ENCODE measurements around the gene ZBTB32. TPM values are rescaled to one million over a fixed set of nuclear protein-coding genes. Genes with fewer than 3 reads are reported as not detected.

The ZBTB32 gene
- total RNA-seq, 2 experiments from 2014 or later, result 226 to 228 TPM

- ChIA-PET POLR2A (interaction anchor here (6.3 to 7.3 kb wide), 2 partner anchors 14 to 19 kb away, joined by 64 to 96 read pairs; no protein-coding TSS in a partner anchor), CTCF (interaction anchor here (1.5 to 7.0 kb wide), 3 partner anchors 18 to 215 kb away, joined by 4 to 197 read pairs (median 4); partner anchors contain the start of genes LIN37 and ZBTB32)
- DNase-seq, result peak; percentile 50
- H3K36me3 Mint-ChIP-seq, result peaks cover 54% of the 10 kb centered on the region
- intact Hi-C loops (cut with micrococcal nuclease), result loop anchor here (2.0 to 10.0 kb wide), 3 partner anchors 29 to 499 kb away; partner anchors contain the start of genes OVOL3, POLR2I, PSENEN and TBCB
- peaks cover 1% of the 10 kb centered on the region for H3K27me3 Mint-ChIP-seq
- peaks cover 43% of the 10 kb centered on the region for H3K4me1 Mint-ChIP-seq (ENCODE audit: low read depth)
- peak overlapping the region; percentile 91 for H3K4me3 Mint-ChIP-seq
- peak overlapping the region; percentile 99 for H3K27ac Mint-ChIP-seq
- H3K9me3 Mint-ChIP-seq, result no peaks in the 10 kb centered on the region
These were observed 11.8 kb downstream of the ZBTB32 start for GRCh38 chr19:35715981-35716800.

GRCh38 chr19:35716801-35717664, 12.7 kb downstream of the ZBTB32 start:
- peaks cover 1% of the 10 kb centered on the region for H3K27me3 Mint-ChIP-seq
- H3K9me3 Mint-ChIP-seq, result no peaks in the 10 kb centered on the region
- intact Hi-C loops (cut with micrococcal nuclease), result loop anchor here (1.0 to 10.0 kb wide), 11 partner anchors 23 to 498 kb away; partner anchors contain the start of genes FFAR1, LIN37, NFKBID and OVOL3
- peak overlapping the region; percentile 99 for H3K27ac Mint-ChIP-seq
- POLR2A ChIA-PET, result interaction anchor here (1.0 to 7.3 kb wide), 5 partner anchors 15 to 31 kb away, joined by 6 to 96 read pairs (median 13); partner anchors contain the start of genes LIN37, PSENEN and U2AF1L4
- H3K4me1 Mint-ChIP-seq (ENCODE audit: low read depth), result peaks cover 39% of the 10 kb centered on the region
- peaks cover 60% of the 10 kb centered on the region for H3K36me3 Mint-ChIP-seq
- H3K4me3 Mint-ChIP-seq, result peak overlapping the region; percentile 91
- CTCF ChIA-PET, result interaction anchor here (1.4 to 7.0 kb wide), 3 partner anchors 19 to 214 kb away, joined by 3 to 197 read pairs (median 4); partner anchors contain the start of genes LIN37 and ZBTB32
- DNase-seq, result peak; percentile 97

DNA sequence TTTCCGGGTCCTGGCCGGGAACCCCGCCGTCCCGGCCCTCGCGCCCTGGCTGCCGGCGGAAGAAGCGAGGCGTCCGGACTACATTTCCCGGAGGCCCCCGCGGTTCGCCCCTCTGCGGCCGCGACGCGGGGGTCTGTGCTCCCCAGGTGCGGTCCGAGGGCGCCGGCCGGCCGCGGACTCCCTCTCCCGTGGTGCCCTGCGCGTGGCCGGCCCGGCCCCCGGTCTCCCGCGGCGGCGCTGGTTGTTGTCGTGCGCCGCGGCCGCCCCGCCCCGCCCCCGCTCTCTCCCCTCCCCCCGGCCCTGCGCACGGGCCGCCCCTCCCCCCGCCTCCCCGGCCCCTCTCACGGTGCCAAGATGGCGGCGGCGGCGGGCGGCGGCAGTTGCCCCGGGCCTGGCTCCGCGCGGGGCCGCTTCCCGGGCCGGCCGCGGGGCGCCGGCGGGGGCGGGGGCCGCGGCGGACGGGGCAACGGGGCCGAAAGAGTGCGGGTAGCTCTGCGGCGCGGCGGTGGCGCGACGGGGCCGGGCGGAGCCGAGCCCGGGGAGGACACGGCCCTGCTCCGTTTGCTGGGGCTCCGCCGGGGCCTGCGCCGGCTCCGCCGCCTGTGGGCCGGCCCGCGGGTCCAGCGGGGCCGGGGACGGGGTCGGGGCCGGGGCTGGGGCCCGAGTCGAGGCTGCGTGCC, 13.4 kb downstream of the ZBTB32 start, which contains the start of gene KMT2B:
Gene KMT2B (plus strand): TSS at position 339 of the 680 bp plus-strand sequence. CDS start 16 bp downstream, at position 355.
- POLR2A ChIA-PET, result interaction anchor here (0.9 to 3.8 kb wide), 10 partner anchors 11 to 30 kb away, joined by 3 to 34 read pairs (median 7); partner anchors contain the start of genes IGFLR1, LIN37, PSENEN and U2AF1L4
- CTCF ChIA-PET, result interaction anchor here (1.0 to 1.4 kb wide), 5 partner anchors 21 to 102 kb away, joined by 3 to 12 read pairs (median 3); partner anchors contain the start of genes COX6B1 and LIN37
- Mint-ChIP-seq H3K9me3 (no peaks in the 10 kb centered on the region), H3K4me3 (peak within 1 kb of the TSS; percentile 94), H3K27ac (peak within 1 kb of the TSS; percentile 99), H3K4me1 (ENCODE audit: low read depth) (peaks cover 32% of the 10 kb centered on the region), H3K27me3 (peaks cover 1% of the 10 kb centered on the region), H3K36me3 (peaks cover 65% of the 10 kb centered on the region)
- DNase-seq, result no peak
- intact Hi-C loops (cut with micrococcal nuclease), result loop anchor here (1.0 to 10.0 kb wide), 11 partner anchors 22 to 497 kb away; partner anchors contain the start of genes FFAR1, LIN37, NFKBID and OVOL3

GRCh38 chr19:35718345-35719041, 14.1 kb downstream of the ZBTB32 start:
- peaks cover 67% of the 10 kb centered on the region for H3K36me3 Mint-ChIP-seq
- intact Hi-C loops (cut with micrococcal nuclease), result loop anchor here (10.0 kb wide), 2 partner anchors 396 to 496 kb away; partner anchors contain the start of genes OVOL3, POLR2I, TBCB and ZNF146
- CTCF ChIA-PET, result interaction anchor here (0.8 to 1.4 kb wide), 6 partner anchors 20 to 101 kb away, joined by 3 to 12 read pairs (median 4); partner anchors contain the start of genes COX6B1 and LIN37
- H3K4me1 Mint-ChIP-seq (ENCODE audit: low read depth), result peaks cover 29% of the 10 kb centered on the region
- DNase-seq, result peak; percentile 69
- peak overlapping the region; percentile 93 for H3K27ac Mint-ChIP-seq
- H3K9me3 Mint-ChIP-seq, result no peaks in the 10 kb centered on the region
- H3K4me3 Mint-ChIP-seq, result peak overlapping the region; percentile 94
- POLR2A ChIA-PET, result interaction anchor here (0.7 to 3.8 kb wide), 14 partner anchors 10 to 165 kb away, joined by 3 to 34 read pairs (median 6); partner anchors contain the start of genes IGFLR1, LIN37, PSENEN and U2AF1L4
- H3K27me3 Mint-ChIP-seq, result peaks cover 1% of the 10 kb centered on the region

GRCh38 chr19:35719402-35720162, 15.2 kb downstream of the ZBTB32 start:
- Mint-ChIP-seq H3K27me3 (peaks cover 1% of the 10 kb centered on the region), H3K9me3 (no peaks in the 10 kb centered on the region), H3K4me1 (ENCODE audit: low read depth) (peaks cover 26% of the 10 kb centered on the region), H3K4me3 (peak overlapping the region; percentile 94), H3K36me3 (peaks cover 63% of the 10 kb centered on the region), H3K27ac (peak overlapping the region; percentile 93)
- no peak for DNase-seq
- intact Hi-C loops (cut with micrococcal nuclease), result loop anchor here (10.0 kb wide), 2 partner anchors 395 to 495 kb away; partner anchors contain the start of genes OVOL3, POLR2I, TBCB and ZNF146
- CTCF ChIA-PET, result interaction anchor here (1.3 to 1.4 kb wide), 2 partner anchors 25 to 71 kb away, joined by 3 to 12 read pairs; partner anchors contain the start of gene COX6B1
- POLR2A ChIA-PET, result interaction anchor here (0.7 to 3.8 kb wide), 10 partner anchors 9 to 164 kb away, joined by 3 to 34 read pairs (median 6); partner anchors contain the start of genes IGFLR1, LIN37, PSENEN and U2AF1L4

- Mint-ChIP-seq H3K4me3 (no peak overlapping the region), H3K27me3 (peaks cover 1% of the 10 kb centered on the region), H3K4me1 (ENCODE audit: low read depth) (peaks cover 22% of the 10 kb centered on the region), H3K9me3 (no peaks in the 10 kb centered on the region), H3K27ac (peak overlapping the region; percentile 11), H3K36me3 (peaks cover 64% of the 10 kb centered on the region)
- POLR2A ChIA-PET, result interaction anchor here (1.0 to 3.8 kb wide), 2 partner anchors 20 to 22 kb away, joined by 3 to 34 read pairs; partner anchors contain the start of gene IGFLR1
- intact Hi-C loops (cut with micrococcal nuclease), result no loop called here
- CTCF ChIA-PET, result interaction anchor here (0.8 kb wide), 1 partner anchor 26 kb away, joined by 4 read pairs; no protein-coding TSS in a partner anchor
- DNase-seq, result no peak
These were observed 15.8 kb downstream of the ZBTB32 start for GRCh38 chr19:35720163-35720524.

GRCh38 chr19:35720648-35721047, 16.3 kb downstream of the ZBTB32 start:
- ChIA-PET POLR2A (interaction anchor here (1.0 to 3.8 kb wide), 2 partner anchors 19 to 22 kb away, joined by 3 to 34 read pairs; partner anchors contain the start of gene IGFLR1), CTCF (interaction anchor here (0.8 kb wide), 1 partner anchor 26 kb away, joined by 4 read pairs; no protein-coding TSS in a partner anchor)
- DNase-seq, result no peak
- Mint-ChIP-seq H3K36me3 (peaks cover 64% of the 10 kb centered on the region), H3K4me3 (no peak overlapping the region), H3K27me3 (peaks cover 1% of the 10 kb centered on the region), H3K4me1 (ENCODE audit: low read depth) (peaks cover 22% of the 10 kb centered on the region), H3K27ac (no peak overlapping the region), H3K9me3 (no peaks in the 10 kb centered on the region)
- intact Hi-C loops (cut with micrococcal nuclease), result no loop called here

DNA sequence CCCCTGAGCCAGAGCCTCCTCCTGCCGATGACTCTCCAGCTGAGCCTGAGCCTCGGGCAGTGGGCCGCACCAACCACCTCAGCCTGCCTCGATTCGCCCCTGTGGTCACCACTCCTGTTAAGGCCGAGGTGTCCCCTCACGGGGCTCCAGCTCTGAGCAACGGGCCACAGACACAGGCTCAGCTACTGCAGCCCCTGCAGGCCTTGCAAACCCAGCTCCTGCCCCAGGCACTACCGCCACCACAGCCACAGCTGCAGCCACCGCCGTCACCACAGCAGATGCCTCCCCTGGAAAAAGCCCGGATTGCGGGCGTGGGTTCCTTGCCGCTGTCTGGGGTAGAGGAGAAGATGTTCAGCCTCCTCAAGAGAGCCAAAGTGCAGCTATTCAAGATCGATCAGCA, 17.0 kb downstream of the ZBTB32 start:
- Mint-ChIP-seq H3K9me3 (no peaks in the 10 kb centered on the region), H3K27ac (no peak overlapping the region)
- POLR2A ChIA-PET, result interaction anchor here (3.8 kb wide), 1 partner anchor 18 kb away, joined by 34 read pairs; no protein-coding TSS in a partner anchor

GRCh38 chr19:35722461-35722860, 18.1 kb downstream of the ZBTB32 start:
- peaks cover 22% of the 10 kb centered on the region for H3K4me1 Mint-ChIP-seq (ENCODE audit: low read depth)
- ChIA-PET CTCF (no interaction called here), POLR2A (interaction anchor here (1.5 kb wide), 1 partner anchor 21 kb away, joined by 4 read pairs; no protein-coding TSS in a partner anchor)
- no peak for DNase-seq
- no peak overlapping the region for H3K4me3 Mint-ChIP-seq
- H3K27ac Mint-ChIP-seq, result no peak overlapping the region
- intact Hi-C loops (cut with micrococcal nuclease), result no loop called here
- peaks cover 1% of the 10 kb centered on the region for H3K27me3 Mint-ChIP-seq
- no peaks in the 10 kb centered on the region for H3K9me3 Mint-ChIP-seq
- peaks cover 64% of the 10 kb centered on the region for H3K36me3 Mint-ChIP-seq

More for the DNA sequence above, 17.0 kb downstream of the ZBTB32 start:
- intact Hi-C loops (cut with micrococcal nuclease), result no loop called here
- H3K4me3 Mint-ChIP-seq, result no peak overlapping the region
- CTCF ChIA-PET, result interaction anchor here (0.8 kb wide), 1 partner anchor 190 kb away, joined by 5 read pairs; no protein-coding TSS in a partner anchor
- H3K27me3 Mint-ChIP-seq, result peaks cover 1% of the 10 kb centered on the region
- H3K36me3 Mint-ChIP-seq, result peaks cover 64% of the 10 kb centered on the region
- DNase-seq, result no peak
- H3K4me1 Mint-ChIP-seq (ENCODE audit: low read depth), result peaks cover 22% of the 10 kb centered on the region
